ENCODE results near the gene ACAP2. TPM values are rescaled to one million over a fixed set of nuclear protein-coding genes. Genes with fewer than 3 reads are reported as not detected.
A peak's percentile ranks its signal among the peaks of the same experiment; 100 is the strongest.

ACAP2 gene
- polyA plus RNA-seq, 2 of the 4 experiments (the other 2 are of a cell fraction): 7.8 to 26.0 TPM

DNA sequence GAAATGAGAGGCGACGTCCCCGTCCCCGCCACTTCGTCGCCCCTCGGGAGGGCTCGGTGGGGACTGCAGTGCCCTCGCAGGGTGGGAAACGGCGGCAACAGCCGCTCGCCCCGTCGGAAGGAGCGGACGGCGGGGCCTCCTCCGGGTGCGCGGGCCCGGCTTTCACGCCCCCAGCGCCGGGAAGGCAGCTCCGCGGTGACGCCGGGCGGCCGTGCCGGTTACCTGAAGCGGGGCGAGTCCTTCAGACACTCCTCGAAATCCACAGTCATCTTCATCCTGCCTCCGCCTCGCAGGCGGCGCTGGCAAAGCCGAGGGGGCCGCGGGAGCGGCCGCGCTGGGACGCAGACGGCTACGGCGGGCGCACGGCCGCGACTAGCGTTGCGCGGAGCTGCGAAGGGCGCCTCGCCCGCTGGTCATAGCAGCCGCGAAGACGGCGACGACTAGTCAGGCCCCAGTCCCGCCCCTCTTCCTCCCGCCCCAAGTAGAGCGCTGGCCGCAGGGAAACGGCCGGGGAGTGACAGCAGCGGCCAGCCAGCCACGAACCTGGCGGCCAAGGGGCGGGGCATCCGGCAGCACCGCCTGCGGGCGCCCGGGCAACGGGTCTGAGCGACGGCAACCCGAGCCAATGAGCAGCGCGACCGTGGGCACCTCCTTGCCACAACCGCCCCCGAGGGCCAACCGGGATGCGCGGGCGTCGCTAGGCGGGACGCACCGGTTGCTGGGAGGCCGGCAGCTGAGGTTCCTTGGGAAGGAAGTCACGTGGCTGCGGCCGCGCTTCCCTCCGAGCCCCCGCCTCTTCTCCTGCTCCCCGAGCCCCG lies at the start of gene ACAP2 (continued):
- TF ChIP-seq FOSL2 (IDR thresholded peaks at IDR 0.05): no peak
- TF ChIP-seq FOSL2 (CRISPR knock-in tag; IDR thresholded peaks at IDR 0.05): no peak
- TF ChIP-seq MAFK (IDR thresholded peaks at IDR 0.05; ENCODE audit: partially characterized antibody): no peak
- TF ChIP-seq, protein P1, sequence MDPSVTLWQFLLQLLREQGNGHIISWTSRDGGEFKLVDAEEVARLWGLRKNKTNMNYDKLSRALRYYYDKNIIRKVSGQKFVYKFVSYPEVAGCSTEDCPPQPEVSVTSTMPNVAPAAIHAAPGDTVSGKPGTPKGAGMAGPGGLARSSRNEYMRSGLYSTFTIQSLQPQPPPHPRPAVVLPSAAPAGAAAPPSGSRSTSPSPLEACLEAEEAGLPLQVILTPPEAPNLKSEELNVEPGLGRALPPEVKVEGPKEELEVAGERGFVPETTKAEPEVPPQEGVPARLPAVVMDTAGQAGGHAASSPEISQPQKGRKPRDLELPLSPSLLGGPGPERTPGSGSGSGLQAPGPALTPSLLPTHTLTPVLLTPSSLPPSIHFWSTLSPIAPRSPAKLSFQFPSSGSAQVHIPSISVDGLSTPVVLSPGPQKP (IDR thresholded peaks at IDR 0.05; ENCODE audit: low read depth, low read length): no peak
- TF ChIP-seq CHD4 (IDR thresholded peaks at IDR 0.05; ENCODE audit: borderline replicate concordance): no peak
- no peak for TF ChIP-seq CBX8 (IDR thresholded peaks at IDR 0.05)
- TF ChIP-seq SMC3 (IDR thresholded peaks at IDR 0.05): no peak
- TF ChIP-seq PHF8 (IDR thresholded peaks at IDR 0.05; ENCODE audit: borderline replicate concordance, low read depth): peak; percentile 88
- TF ChIP-seq, protein P2, sequence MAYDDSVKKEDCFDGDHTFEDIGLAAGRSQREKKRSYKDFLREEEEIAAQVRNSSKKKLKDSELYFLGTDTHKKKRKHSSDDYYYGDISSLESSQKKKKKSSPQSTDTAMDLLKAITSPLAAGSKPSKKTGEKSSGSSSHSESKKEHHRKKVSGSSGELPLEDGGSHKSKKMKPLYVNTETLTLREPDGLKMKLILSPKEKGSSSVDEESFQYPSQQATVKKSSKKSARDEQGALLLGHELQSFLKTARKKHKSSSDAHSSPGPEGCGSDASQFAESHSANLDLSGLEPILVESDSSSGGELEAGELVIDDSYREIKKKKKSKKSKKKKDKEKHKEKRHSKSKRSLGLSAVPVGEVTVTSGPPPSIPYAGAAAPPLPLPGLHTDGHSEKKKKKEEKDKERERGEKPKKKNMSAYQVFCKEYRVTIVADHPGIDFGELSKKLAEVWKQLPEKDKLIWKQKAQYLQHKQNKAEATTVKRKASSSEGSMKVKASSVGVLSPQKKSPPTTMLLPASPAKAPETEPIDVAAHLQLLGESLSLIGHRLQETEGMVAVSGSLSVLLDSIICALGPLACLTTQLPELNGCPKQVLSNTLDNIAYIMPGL (CRISPR knock-in tag; IDR thresholded peaks at IDR 0.05; ENCODE audit: borderline replicate concordance): no peak
- TF ChIP-seq, protein P3, sequence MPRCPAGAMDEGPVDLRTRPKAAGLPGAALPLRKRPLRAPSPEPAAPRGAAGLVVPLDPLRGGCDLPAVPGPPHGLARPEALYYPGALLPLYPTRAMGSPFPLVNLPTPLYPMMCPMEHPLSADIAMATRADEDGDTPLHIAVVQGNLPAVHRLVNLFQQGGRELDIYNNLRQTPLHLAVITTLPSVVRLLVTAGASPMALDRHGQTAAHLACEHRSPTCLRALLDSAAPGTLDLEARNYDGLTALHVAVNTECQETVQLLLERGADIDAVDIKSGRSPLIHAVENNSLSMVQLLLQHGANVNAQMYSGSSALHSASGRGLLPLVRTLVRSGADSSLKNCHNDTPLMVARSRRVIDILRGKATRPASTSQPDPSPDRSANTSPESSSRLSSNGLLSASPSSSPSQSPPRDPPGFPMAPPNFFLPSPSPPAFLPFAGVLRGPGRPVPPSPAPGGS (IDR thresholded peaks at IDR 0.05): peak; percentile 59; the same call in 1 of the 3 replicates
- peak; percentile 38 to 53; a peak in 3 of 5 replicates for TF ChIP-seq JUN (IDR thresholded peaks at IDR 0.05)
- no peak for TF ChIP-seq BHLHE40 (IDR thresholded peaks at IDR 0.05; ENCODE audit: low read depth, low read length)
- no peak for TF ChIP-seq ZFP36 (IDR thresholded peaks at IDR 0.05; ENCODE audit: borderline replicate concordance, partially characterized antibody)
- TF ChIP-seq TP53 (CRISPR knock-in tag; IDR thresholded peaks at IDR 0.05): no peak
- TF ChIP-seq, protein P4, sequence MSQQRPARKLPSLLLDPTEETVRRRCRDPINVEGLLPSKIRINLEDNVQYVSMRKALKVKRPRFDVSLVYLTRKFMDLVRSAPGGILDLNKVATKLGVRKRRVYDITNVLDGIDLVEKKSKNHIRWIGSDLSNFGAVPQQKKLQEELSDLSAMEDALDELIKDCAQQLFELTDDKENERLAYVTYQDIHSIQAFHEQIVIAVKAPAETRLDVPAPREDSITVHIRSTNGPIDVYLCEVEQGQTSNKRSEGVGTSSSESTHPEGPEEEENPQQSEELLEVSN (IDR thresholded peaks at IDR 0.05; ENCODE audit: borderline replicate concordance, low read depth): peak; percentile 50; the same call in 1 of the 2 replicates
- TF ChIP-seq ZSCAN20 (CRISPR knock-in tag; IDR thresholded peaks at IDR 0.05): no peak
- TF ChIP-seq, protein P5, sequence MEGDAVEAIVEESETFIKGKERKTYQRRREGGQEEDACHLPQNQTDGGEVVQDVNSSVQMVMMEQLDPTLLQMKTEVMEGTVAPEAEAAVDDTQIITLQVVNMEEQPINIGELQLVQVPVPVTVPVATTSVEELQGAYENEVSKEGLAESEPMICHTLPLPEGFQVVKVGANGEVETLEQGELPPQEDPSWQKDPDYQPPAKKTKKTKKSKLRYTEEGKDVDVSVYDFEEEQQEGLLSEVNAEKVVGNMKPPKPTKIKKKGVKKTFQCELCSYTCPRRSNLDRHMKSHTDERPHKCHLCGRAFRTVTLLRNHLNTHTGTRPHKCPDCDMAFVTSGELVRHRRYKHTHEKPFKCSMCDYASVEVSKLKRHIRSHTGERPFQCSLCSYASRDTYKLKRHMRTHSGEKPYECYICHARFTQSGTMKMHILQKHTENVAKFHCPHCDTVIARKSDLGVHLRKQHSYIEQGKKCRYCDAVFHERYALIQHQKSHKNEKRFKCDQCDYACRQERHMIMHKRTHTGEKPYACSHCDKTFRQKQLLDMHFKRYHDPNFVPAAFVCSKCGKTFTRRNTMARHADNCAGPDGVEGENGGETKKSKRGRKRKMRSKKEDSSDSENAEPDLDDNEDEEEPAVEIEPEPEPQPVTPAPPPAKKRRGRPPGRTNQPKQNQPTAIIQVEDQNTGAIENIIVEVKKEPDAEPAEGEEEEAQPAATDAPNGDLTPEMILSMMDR (IDR thresholded peaks at IDR 0.05): no peak
- TF ChIP-seq ZNF302 (CRISPR knock-in tag; IDR thresholded peaks at IDR 0.05): no peak
- no peak for TF ChIP-seq POLR2AphosphoS2 (conservative IDR thresholded peaks at IDR 0.05; ENCODE audit: low read length)
- TF ChIP-seq HOXB13 (CRISPR knock-in tag; IDR thresholded peaks at IDR 0.05; ENCODE audit: low read depth): no peak
- TF ChIP-seq SREBF2 (IDR thresholded peaks at IDR 0.05): no peak
- no peak for TF ChIP-seq EHF (CRISPR knock-in tag; IDR thresholded peaks at IDR 0.05)
- TF ChIP-seq, protein P6, sequence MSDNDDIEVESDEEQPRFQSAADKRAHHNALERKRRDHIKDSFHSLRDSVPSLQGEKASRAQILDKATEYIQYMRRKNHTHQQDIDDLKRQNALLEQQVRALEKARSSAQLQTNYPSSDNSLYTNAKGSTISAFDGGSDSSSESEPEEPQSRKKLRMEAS (IDR thresholded peaks at IDR 0.05): peak; percentile 35; the same call in 1 of the 2 replicates
- TF ChIP-seq RCOR1 (IDR thresholded peaks at IDR 0.05; ENCODE audit: low read depth, low read length): no peak
- TF ChIP-seq HEYL (CRISPR knock-in tag; IDR thresholded peaks at IDR 0.05): no peak
- TF ChIP-seq ESRRA (IDR thresholded peaks at IDR 0.05; ENCODE audit: borderline replicate concordance, low read length): no peak

Measured in A549 (cell line).